Parathyroid adenoma (tissue), 2 donors: Measurements from ENCODE around the gene PLCL1.
A peak's percentile ranks its signal among the peaks of the same experiment; 100 is the strongest.

Experiments
- H2AFZ ChIP-seq: fragments of 300-600 bp; sonication (generic); one replicate; pipeline ENCODE4 v1.7.0; 2017; ENCODE audit warnings: antibody characterized with exemption, mild to moderate bottlenecking
- H3K27ac ChIP-seq: fragments of 300-600 bp; sonication (generic); one replicate; pipeline ENCODE4 v1.7.0; 2017
- H3K27me3 ChIP-seq: fragments of 300-600 bp; sonication (generic); one replicate; pipeline ENCODE4 v1.7.0; 2017; ENCODE audit warnings: low read length; ENCODE audit not compliant: control insufficient read depth, insufficient read depth
- H3K36me3 ChIP-seq: fragments of 300-600 bp; sonication (generic); one replicate; pipeline ENCODE4 v1.7.0; 2017; ENCODE audit warnings: low read length; ENCODE audit not compliant: control insufficient read depth, insufficient read depth
- H3K4me1 ChIP-seq: fragments of 300-600 bp; sonication (generic); one replicate; pipeline ENCODE4 v1.7.0; 2017; ENCODE audit warnings: control low read depth
- H3K4me2 ChIP-seq: fragments of 300-600 bp; sonication (generic); one replicate; pipeline ENCODE4 v1.7.0; 2017; ENCODE audit warnings: low read length
- H3K4me3 ChIP-seq: fragments of 300-600 bp; sonication (generic); one replicate; pipeline ENCODE4 v1.7.0; 2017; ENCODE audit warnings: low read depth, low read length
- H3K79me2 ChIP-seq: fragments of 300-600 bp; sonication (generic); one replicate; pipeline ENCODE4 v1.7.0; 2017; ENCODE audit warnings: control low read depth
- H3K9ac ChIP-seq: fragments of 300-600 bp; sonication (generic); one replicate; pipeline ENCODE4 v1.7.0; 2017; ENCODE audit warnings: mild to moderate bottlenecking
- H3K9me3 ChIP-seq: fragments of 300-600 bp; sonication (generic); one replicate; pipeline ENCODE4 v1.7.0; 2017; ENCODE audit warnings: low read length; ENCODE audit not compliant: control insufficient read depth
- TF ChIP-seq, protein P1 (sequence below): fragments of 300-600 bp; sonication (generic); IDR thresholded peaks from one replicate; pipeline ENCODE4 v1.7.0; 2017; ENCODE audit warnings: antibody characterized with exemption, mild to moderate bottlenecking
- donor health status: primary hyperparathyroidism.

Gene PLCL1

DNA sequence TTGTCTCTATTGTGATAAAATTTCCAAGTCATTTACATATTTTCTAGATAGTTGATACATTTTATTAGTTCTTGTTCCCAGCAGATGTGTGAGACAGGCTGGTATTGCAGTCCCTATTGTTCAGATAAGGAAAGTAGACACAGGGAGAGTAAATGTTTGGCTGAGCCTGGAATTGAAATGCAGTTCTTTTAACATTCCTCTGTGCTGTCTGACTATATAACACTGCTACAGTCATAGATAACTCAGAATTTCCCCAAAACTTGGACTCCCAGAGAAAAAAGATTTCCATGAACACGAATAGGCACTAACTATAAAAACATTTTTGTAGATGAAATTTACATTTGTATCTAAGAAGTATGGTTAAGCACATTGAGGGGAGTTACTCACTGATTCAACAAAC is 71.4 kb downstream of the PLCL1 start:
- Histone ChIP-seq H3K9me3 (no peaks in the 10 kb centered on the region), H3K4me1 (peaks cover 17% of the 10 kb centered on the region), H3K27ac (no peak overlapping the region), H3K79me2 (peaks cover 6% of the 10 kb centered on the region), H3K36me3 (no peaks in the 10 kb centered on the region), H3K4me2 (no peak overlapping the region), H3K9ac (no peak overlapping the region), H3K4me3 (no peak overlapping the region), H3K27me3 (no peaks in the 10 kb centered on the region), H2AFZ (no peak overlapping the region)
- TF ChIP-seq, protein P1, sequence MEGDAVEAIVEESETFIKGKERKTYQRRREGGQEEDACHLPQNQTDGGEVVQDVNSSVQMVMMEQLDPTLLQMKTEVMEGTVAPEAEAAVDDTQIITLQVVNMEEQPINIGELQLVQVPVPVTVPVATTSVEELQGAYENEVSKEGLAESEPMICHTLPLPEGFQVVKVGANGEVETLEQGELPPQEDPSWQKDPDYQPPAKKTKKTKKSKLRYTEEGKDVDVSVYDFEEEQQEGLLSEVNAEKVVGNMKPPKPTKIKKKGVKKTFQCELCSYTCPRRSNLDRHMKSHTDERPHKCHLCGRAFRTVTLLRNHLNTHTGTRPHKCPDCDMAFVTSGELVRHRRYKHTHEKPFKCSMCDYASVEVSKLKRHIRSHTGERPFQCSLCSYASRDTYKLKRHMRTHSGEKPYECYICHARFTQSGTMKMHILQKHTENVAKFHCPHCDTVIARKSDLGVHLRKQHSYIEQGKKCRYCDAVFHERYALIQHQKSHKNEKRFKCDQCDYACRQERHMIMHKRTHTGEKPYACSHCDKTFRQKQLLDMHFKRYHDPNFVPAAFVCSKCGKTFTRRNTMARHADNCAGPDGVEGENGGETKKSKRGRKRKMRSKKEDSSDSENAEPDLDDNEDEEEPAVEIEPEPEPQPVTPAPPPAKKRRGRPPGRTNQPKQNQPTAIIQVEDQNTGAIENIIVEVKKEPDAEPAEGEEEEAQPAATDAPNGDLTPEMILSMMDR = no peak

DNA sequence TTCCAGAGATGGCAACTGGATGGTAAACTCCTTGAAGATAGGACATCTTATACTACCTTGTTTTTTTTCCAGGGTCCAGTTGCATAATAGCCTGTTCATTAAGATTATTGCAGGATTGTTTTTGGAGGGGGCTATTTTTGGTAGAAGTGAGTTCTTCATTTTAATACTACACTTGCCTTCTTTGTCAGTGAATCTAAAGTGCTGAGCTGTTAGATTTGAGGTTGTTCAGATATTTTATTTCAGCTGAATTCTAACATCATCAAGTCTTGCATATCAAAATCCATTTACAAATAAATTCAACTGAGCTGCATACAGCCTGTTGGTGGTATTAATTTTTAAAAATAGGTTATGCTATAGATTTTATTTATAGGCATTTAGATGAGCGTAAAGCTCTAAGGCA is 72.1 kb downstream of the PLCL1 start:
- H3K27me3 ChIP-seq = no peaks in the 10 kb centered on the region
- peaks cover 9% of the 10 kb centered on the region for H3K79me2 ChIP-seq
- H3K4me1 ChIP-seq = peaks cover 16% of the 10 kb centered on the region
- no peak overlapping the region for H3K4me3 ChIP-seq
- H3K4me2 ChIP-seq = no peak overlapping the region
- no peak overlapping the region for H2AFZ ChIP-seq
- no peaks in the 10 kb centered on the region for H3K36me3 ChIP-seq
- H3K27ac ChIP-seq = no peak overlapping the region
- TF ChIP-seq, protein P1 = no peak
- no peaks in the 10 kb centered on the region for H3K9me3 ChIP-seq
- H3K9ac ChIP-seq = no peak overlapping the region

DNA sequence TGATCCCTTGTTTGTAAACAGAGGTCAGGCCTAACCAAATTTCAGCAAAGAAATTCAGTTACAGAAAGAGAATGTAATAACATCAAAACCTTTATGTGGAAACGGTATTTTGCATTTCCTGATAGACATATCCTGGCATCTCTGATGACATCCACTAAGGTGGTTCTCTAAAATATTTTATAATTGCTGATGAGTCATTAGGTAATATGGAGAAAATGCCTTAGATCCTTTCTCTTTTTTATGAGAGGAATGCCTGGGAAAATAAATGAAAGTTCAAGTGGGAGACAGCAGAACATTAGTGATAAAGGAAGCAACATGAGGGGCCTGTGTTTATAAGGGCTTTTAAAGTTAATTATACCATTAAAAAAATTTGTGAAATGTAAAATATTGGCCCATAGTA is 72.6 kb downstream of the PLCL1 start:
- no peak overlapping the region for H2AFZ ChIP-seq
- no peak overlapping the region for H3K27ac ChIP-seq
- TF ChIP-seq, protein P1 = no peak
- peaks cover 9% of the 10 kb centered on the region for H3K79me2 ChIP-seq
- H3K4me1 ChIP-seq = peaks cover 13% of the 10 kb centered on the region
- no peaks in the 10 kb centered on the region for H3K9me3 ChIP-seq
- H3K36me3 ChIP-seq = no peaks in the 10 kb centered on the region
- H3K27me3 ChIP-seq = no peaks in the 10 kb centered on the region
- H3K4me3 ChIP-seq = no peak overlapping the region
- no peak overlapping the region for H3K4me2 ChIP-seq
- H3K9ac ChIP-seq = no peak overlapping the region

DNA sequence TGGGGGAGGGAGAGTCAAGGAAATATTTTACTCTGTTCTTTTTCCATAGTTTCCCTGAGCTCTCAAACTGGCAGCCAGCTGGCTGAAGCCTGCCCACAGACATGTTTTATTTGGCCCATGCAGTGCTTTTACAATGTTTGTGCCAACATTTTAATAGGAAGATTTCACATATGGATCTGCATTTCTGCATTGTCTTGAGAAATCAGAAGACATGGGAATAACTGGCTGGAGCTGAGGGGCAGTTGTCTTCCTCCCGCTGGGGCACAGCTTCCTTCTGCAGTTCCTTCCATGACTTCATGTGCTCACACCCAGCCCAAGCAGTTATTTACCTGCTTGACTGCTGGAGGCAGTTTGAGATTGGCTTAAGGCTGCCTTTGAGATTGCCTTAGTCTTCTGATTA is 74.4 kb downstream of the PLCL1 start:
- no peak overlapping the region for H3K9ac ChIP-seq
- H3K36me3 ChIP-seq = no peaks in the 10 kb centered on the region
- H3K9me3 ChIP-seq = no peaks in the 10 kb centered on the region
- TF ChIP-seq, protein P1 = no peak
- H3K79me2 ChIP-seq = peaks cover 11% of the 10 kb centered on the region
- peaks cover 9% of the 10 kb centered on the region for H3K4me1 ChIP-seq
- no peak overlapping the region for H3K27ac ChIP-seq
- H2AFZ ChIP-seq = peak overlapping the region; percentile 3
- H3K4me2 ChIP-seq = no peak overlapping the region
- no peak overlapping the region for H3K4me3 ChIP-seq
- no peaks in the 10 kb centered on the region for H3K27me3 ChIP-seq

DNA sequence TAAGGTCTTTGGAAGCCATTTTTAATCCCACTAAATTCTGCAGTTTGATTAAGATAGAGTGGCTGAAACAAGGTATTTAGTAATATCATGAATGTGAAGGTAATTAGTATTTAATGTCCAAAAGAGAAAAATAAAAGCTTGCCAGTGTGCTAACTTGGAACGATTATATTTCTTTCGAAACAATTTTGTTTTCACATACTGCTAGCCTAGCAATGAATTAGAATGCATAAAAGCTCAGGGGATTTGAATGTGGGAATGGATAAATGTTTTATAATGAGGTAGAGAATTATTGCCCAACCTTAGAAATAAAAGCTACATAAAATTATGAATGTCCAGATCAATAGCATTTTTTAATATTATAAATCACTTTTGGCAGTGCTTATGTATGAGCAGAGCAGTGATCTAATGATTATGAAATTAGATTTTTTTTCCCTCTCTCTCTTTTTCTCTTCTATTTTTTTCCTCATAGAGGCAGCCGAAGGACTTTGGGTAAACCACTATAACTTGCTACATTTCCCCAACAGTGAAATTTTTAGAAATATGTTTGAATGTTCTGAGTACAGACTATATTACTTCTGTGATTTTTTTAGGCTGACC is 75.5 kb downstream of the PLCL1 start:
- peaks cover 9% of the 10 kb centered on the region for H3K4me1 ChIP-seq
- H3K27ac ChIP-seq = no peak overlapping the region
- H3K27me3 ChIP-seq = no peaks in the 10 kb centered on the region

More for the DNA sequence above, 75.5 kb downstream of the PLCL1 start:
- TF ChIP-seq, protein P1 = no peak
- Histone ChIP-seq H3K9me3 (no peaks in the 10 kb centered on the region), H3K36me3 (no peaks in the 10 kb centered on the region), H3K4me3 (no peak overlapping the region), H3K79me2 (peaks cover 10% of the 10 kb centered on the region), H3K4me2 (no peak overlapping the region), H3K9ac (no peak overlapping the region), H2AFZ (no peak overlapping the region)
